Ishikawa (cell line): Measurements from ENCODE around the gene PTGS1.

Experiments used
- CREB1 ChIP-seq: IDR thresholded peaks from 2 replicates; pipeline ENCODE4 v1.6.1; 2012; ENCODE audit warnings: low read depth
- EGR1 ChIP-seq: IDR thresholded peaks from 2 replicates; pipeline ENCODE4 v1.6.1; 2012
- EP300 ChIP-seq: IDR thresholded peaks from 2 replicates; pipeline ENCODE4 v1.6.1; 2012; ENCODE audit warnings: borderline replicate concordance
- FOXM1 ChIP-seq: IDR thresholded peaks from 2 replicates; pipeline ENCODE4 v1.6.1; 2012; ENCODE audit warnings: low read depth, borderline replicate concordance
- RAD21 ChIP-seq: IDR thresholded peaks from 2 replicates; pipeline ENCODE4 v1.6.1; 2012; ENCODE audit warnings: low read depth
- TAF1 ChIP-seq: IDR thresholded peaks from 2 replicates; pipeline ENCODE4 v1.6.1; 2012; ENCODE audit warnings: low read depth, mild to moderate bottlenecking
- TCF12 ChIP-seq: IDR thresholded peaks from 2 replicates; pipeline ENCODE4 v1.6.1; 2012; ENCODE audit warnings: low read depth
- YY1 ChIP-seq: IDR thresholded peaks from 2 replicates; pipeline ENCODE4 v1.6.1; 2012; ENCODE audit warnings: low read depth
- ZBTB7A ChIP-seq: IDR thresholded peaks from 2 replicates; pipeline ENCODE4 v1.6.1; 2012; ENCODE audit warnings: low read depth
- TF ChIP-seq, protein P1 (sequence below): IDR thresholded peaks from 2 replicates; pipeline ENCODE4 v1.6.1; 2012; ENCODE audit warnings: low read depth, mild to moderate bottlenecking
- TF ChIP-seq, protein P2 (sequence below): IDR thresholded peaks from 2 replicates; pipeline ENCODE4 v1.6.1; 2012

DNA sequence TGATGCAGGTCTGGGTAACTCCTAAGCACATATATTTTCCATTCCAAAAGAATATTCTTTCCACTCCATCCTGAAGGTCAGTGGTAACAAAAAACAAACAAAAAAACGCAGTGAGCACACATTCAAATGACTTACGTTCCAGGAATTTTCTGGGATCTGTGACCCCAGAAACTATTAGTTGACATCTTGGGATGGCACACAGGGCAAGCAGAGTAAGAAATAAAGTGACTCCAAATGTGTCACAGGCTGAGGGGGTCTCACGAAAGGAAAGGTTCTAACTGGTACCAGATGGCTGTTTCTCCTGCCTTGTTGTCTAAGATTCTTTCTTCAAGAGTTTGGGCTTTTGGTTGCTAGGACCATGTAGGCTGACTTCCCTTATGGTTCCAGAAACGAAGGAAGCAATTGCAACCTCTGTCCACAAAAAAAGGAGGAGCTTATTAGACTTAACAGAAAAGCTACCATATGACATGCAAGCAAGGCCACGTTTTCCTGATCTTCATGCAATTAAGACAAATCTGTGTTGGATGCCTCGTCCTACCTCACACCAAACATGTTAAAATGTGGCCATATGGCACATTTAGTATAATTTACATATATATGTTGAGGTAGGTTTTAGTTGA is 32.7 kb downstream of the PTGS1 start:
- TF ChIP-seq RAD21, result no peak
- no peak for TF ChIP-seq EP300
- no peak for TF ChIP-seq CREB1
- no peak for TF ChIP-seq YY1
- no peak for TF ChIP-seq TCF12
- TF ChIP-seq TAF1, result no peak
- TF ChIP-seq EGR1, result no peak
- TF ChIP-seq, protein P1, sequence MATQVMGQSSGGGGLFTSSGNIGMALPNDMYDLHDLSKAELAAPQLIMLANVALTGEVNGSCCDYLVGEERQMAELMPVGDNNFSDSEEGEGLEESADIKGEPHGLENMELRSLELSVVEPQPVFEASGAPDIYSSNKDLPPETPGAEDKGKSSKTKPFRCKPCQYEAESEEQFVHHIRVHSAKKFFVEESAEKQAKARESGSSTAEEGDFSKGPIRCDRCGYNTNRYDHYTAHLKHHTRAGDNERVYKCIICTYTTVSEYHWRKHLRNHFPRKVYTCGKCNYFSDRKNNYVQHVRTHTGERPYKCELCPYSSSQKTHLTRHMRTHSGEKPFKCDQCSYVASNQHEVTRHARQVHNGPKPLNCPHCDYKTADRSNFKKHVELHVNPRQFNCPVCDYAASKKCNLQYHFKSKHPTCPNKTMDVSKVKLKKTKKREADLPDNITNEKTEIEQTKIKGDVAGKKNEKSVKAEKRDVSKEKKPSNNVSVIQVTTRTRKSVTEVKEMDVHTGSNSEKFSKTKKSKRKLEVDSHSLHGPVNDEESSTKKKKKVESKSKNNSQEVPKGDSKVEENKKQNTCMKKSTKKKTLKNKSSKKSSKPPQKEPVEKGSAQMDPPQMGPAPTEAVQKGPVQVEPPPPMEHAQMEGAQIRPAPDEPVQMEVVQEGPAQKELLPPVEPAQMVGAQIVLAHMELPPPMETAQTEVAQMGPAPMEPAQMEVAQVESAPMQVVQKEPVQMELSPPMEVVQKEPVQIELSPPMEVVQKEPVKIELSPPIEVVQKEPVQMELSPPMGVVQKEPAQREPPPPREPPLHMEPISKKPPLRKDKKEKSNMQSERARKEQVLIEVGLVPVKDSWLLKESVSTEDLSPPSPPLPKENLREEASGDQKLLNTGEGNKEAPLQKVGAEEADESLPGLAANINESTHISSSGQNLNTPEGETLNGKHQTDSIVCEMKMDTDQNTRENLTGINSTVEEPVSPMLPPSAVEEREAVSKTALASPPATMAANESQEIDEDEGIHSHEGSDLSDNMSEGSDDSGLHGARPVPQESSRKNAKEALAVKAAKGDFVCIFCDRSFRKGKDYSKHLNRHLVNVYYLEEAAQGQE, result no peak
- TF ChIP-seq, protein P2, sequence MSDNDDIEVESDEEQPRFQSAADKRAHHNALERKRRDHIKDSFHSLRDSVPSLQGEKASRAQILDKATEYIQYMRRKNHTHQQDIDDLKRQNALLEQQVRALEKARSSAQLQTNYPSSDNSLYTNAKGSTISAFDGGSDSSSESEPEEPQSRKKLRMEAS, result no peak
- no peak for TF ChIP-seq FOXM1
- TF ChIP-seq ZBTB7A, result no peak
